HG02970 (cell line): ENCODE results near the gene FAM131C.

Experiments
- ATAC-seq: cut with Tn5 transposase; IDR thresholded peaks from one replicate; pipeline ENCODE4 v1.9.1; 2021; ENCODE audit warnings: mild to moderate bottlenecking, moderate library complexity, moderate number of reproducible peaks; ENCODE audit not compliant: unreplicated experiment, low FRiP score

FAM131C gene

GRCh38 chr1:16073490-16074119, at the start of gene FAM131C:
Gene FAM131C (minus strand): TSS chr1:16073651. CDS start chr1:16073442, 209 bp downstream.
- no peak for ATAC-seq

- ATAC-seq: no peak
Observed at GRCh38 chr1:16122916-16123315, 49.5 kb upstream of the FAM131C start.

- ATAC-seq: no peak
Observed at GRCh38 chr1:16122350-16122881, 49.0 kb upstream of the FAM131C start.

- ATAC-seq: no peak
Observed at GRCh38 chr1:16120940-16121410, 47.5 kb upstream of the FAM131C start.

- no peak for ATAC-seq
Observed at GRCh38 chr1:16120407-16120806, 47.0 kb upstream of the FAM131C start.

GRCh38 chr1:16119926-16120325, 46.5 kb upstream of the FAM131C start:
- ATAC-seq: no peak

- ATAC-seq: no peak
Observed at GRCh38 chr1:16119504-16119903, 46.1 kb upstream of the FAM131C start.

GRCh38 chr1:16118706-16119105, 45.3 kb upstream of the FAM131C start:
- ATAC-seq: no peak

- ATAC-seq: no peak
Observed at GRCh38 chr1:16117936-16118335, 44.5 kb upstream of the FAM131C start.

GRCh38 chr1:16117369-16117768, 43.9 kb upstream of the FAM131C start:
- no peak for ATAC-seq

GRCh38 chr1:16116625-16117024, 43.2 kb upstream of the FAM131C start:
- no peak for ATAC-seq

- no peak for ATAC-seq
Observed at GRCh38 chr1:16116002-16116401, 42.6 kb upstream of the FAM131C start.

- no peak for ATAC-seq
Observed at GRCh38 chr1:16115468-16115983, 42.1 kb upstream of the FAM131C start.

- ATAC-seq: no peak
Observed at GRCh38 chr1:16114527-16115467, 41.3 kb upstream of the FAM131C start.

GRCh38 chr1:16112596-16113555, 39.4 kb upstream of the FAM131C start:
- ATAC-seq: no peak

- no peak for ATAC-seq
Observed at GRCh38 chr1:16111771-16112595, 38.5 kb upstream of the FAM131C start.

- ATAC-seq: no peak
Observed at GRCh38 chr1:16110884-16111283, 37.4 kb upstream of the FAM131C start.

GRCh38 chr1:16110456-16110855, 37.0 kb upstream of the FAM131C start:
- ATAC-seq: no peak

GRCh38 chr1:16109571-16109970, 36.1 kb upstream of the FAM131C start:
- ATAC-seq: no peak
